PC-9 (cell line): ENCODE measurements around the gene CNNM3.
"Not testable (repeated sequence)": the region's sequence is repeated elsewhere in the genome, so short reads cannot be mapped to it uniquely, and the experiment has no call there.

ENCODE experiments used
- CTCF ChIP-seq: fragments of 200-600 bp; sonication (generic); conservative IDR thresholded peaks from 2 replicates; pipeline ENCODE4 v1.6.1; 2017; ENCODE audit warnings: mixed run types, antibody characterized with exemption, mild to moderate bottlenecking, moderate library complexity
- EZH2 ChIP-seq: fragments of 200-600 bp; sonication (generic); IDR thresholded peaks from 2 replicates; pipeline ENCODE4 v1.8.0; 2017; ENCODE audit warnings: antibody characterized with exemption, low read depth

GRCh38 chr2:96863056-96863455 is 47.0 kb downstream of the CNNM3 start:
- TF ChIP-seq CTCF, EZH2: not testable (repeated sequence)
